ENCODE data around the gene C3AR1.

GRCh38 chr12:8054816-8055215 lies 11.3 kb downstream of the C3AR1 start:
- TF ChIP-seq CTCF (IDR thresholded peaks at IDR 0.05): no peak
- TF ChIP-seq POLR2A (IDR thresholded peaks at IDR 0.05): no peak
- TF ChIP-seq POLR2AphosphoS5 (IDR thresholded peaks at IDR 0.05): no peak
